Thyroid gland (tissue), 4 donors: Measurements from ENCODE around the gene TICAM2.

Source experiments
- CTCF ChIP-seq, 6 experiments: fragments of 200-600 bp in 3 of 6; fragments of 450-650 bp in 3 of 6; sonication (generic) in 3 of 6; IDR thresholded peaks; one replicate each; pipeline ENCODE4 v1.5.1; 2016 to 2019; ENCODE audit warnings: antibody characterized with exemption in 6 of 6, mild to moderate bottlenecking in 2 of 6, inconsistent platforms in 1 of 6, moderate library complexity in 1 of 6
- POLR2A ChIP-seq, 2 donors: fragments of 450-650 bp; IDR thresholded peaks; one replicate each; pipeline ENCODE4 v1.6.1; 2017; ENCODE audit warnings: antibody characterized with exemption in 2 of 2, mild to moderate bottlenecking in 2 of 2, moderate library complexity in 1 of 2

GRCh38 chr5:115568668-115569067 lies 33.6 kb downstream of the TICAM2 start:
- no peak for TF ChIP-seq CTCF (IDR thresholded peaks at IDR 0.05)
- TF ChIP-seq POLR2A (IDR thresholded peaks at IDR 0.05), result no peak
